HepG2 (cell line): ENCODE data around the gene MAP2K2. TPM values are rescaled to one million over a fixed set of nuclear protein-coding genes. Genes with fewer than 3 reads are reported as not detected.

Experiments
- ATAC-seq: fragments of 200-7000 bp; cut with Tn5 transposase; 3 replicates; pipeline ENCODE4 v1.9.1; 2020; ENCODE audit warnings: mild to moderate bottlenecking, moderate library complexity
- BruUV-seq: library from RNA; stranded (reverse); fragments of 400-500 nt; replicated peaks from 2 replicates; lab custom pipeline; 2021; lab: Mats Ljungman, UMichigan
- CTCF ChIA-PET: fragments of 300-600 bp; formaldehyde crosslinking; extraction: SDS; loops from one replicate; lab custom pipeline; 2021; ENCODE audit warnings: low total read pairs, inconsistent platforms, low intra/inter-chr PET ratio; lab: Yijun Ruan, JAX
- POLR2A ChIA-PET: fragments of 350-600 bp; sonication (Branson Sonifier 250); formaldehyde crosslinking; loops from one replicate; lab custom pipeline; 2020; ENCODE audit warnings: antibody characterized with exemption, inconsistent platforms; lab: Yijun Ruan, JAX
- DNase-seq: peaks from one replicate; pipeline ENCODE4 v3.0.0-alpha.2; 2015; ENCODE audit warnings: low spot score
- FAIRE-seq: peaks from 3 replicates; lab custom pipeline; 2011; peaks lifted over from hg19 to GRCh38; lab: Jason Lieb, UNC
- H2AFZ ChIP-seq: one replicate; pipeline ENCODE4 v1.6.1; 2011; ENCODE audit warnings: low read length, inconsistent platforms
- H3K27ac ChIP-seq: fragments of 300-600 bp; 3 replicates; pipeline ENCODE4 v1.8.0; 2011; ENCODE audit warnings: mixed run types, mild to moderate bottlenecking, mixed read lengths, low read length, inconsistent platforms; ENCODE audit not compliant: insufficient read depth; ENCODE audit errors: extremely low read length
- H3K27me3 ChIP-seq, 2 experiments: fragments of 200-600 bp in 1 of 2; 2 replicates in 1 of 2; 3 replicates in 1 of 2; pipeline versions ENCODE4 v1.6.0 to v1.8.0; 2011; ENCODE audit warnings: low read length in 2 of 2, mild to moderate bottlenecking in 2 of 2, moderate library complexity in 2 of 2, inconsistent platforms in 1 of 2; ENCODE audit not compliant: insufficient read depth in 2 of 2, control insufficient read depth in 1 of 2
- H3K36me3 ChIP-seq, 2 experiments: fragments of 200-600 bp in 1 of 2; replicated peaks in 1 of 2; 2 replicates in 1 of 2; 3 replicates in 1 of 2; pipeline versions ENCODE4 v1.5.1 to v1.8.0; 2011; ENCODE audit warnings: low read length in 2 of 2, inconsistent platforms in 1 of 2; ENCODE audit not compliant: insufficient read depth in 2 of 2, control insufficient read depth in 1 of 2
- H3K4me1 ChIP-seq: 2 replicates; pipeline ENCODE4 v1.5.1; 2012; ENCODE audit warnings: low read length, inconsistent platforms; ENCODE audit not compliant: insufficient read depth
- H3K4me2 ChIP-seq: 2 replicates; pipeline ENCODE4 v1.6.0; 2011; ENCODE audit warnings: low read depth, low read length, inconsistent platforms
- H3K4me3 ChIP-seq, 3 experiments: fragments of 200-600 bp in 1 of 3; sonication (generic), shearing (Covaris generic) in 1 of 3; replicated peaks in 1 of 3; 2 replicates each; pipeline ENCODE4 v1.5.1; 2011 to 2016; ENCODE audit warnings: low read length in 3 of 3, inconsistent platforms in 2 of 3, low read depth in 2 of 3, mild to moderate bottlenecking in 2 of 3, control low read depth in 1 of 3, mixed read lengths in 1 of 3; ENCODE audit not compliant: insufficient read depth in 1 of 3
- H3K79me2 ChIP-seq: one replicate; pipeline ENCODE4 v1.6.1; 2011; ENCODE audit warnings: low read length, inconsistent platforms; ENCODE audit not compliant: insufficient read depth
- H3K9ac ChIP-seq: 2 replicates; pipeline ENCODE4 v1.6.0; 2011; ENCODE audit warnings: mild to moderate bottlenecking, low read depth, low read length, inconsistent platforms; ENCODE audit not compliant: insufficient read depth
- H3K9me3 ChIP-seq: 2 replicates; pipeline ENCODE4 v1.5.1; 2012; ENCODE audit warnings: mild to moderate bottlenecking, low read length
- H4K20me1 ChIP-seq: 2 replicates; pipeline ENCODE4 v1.6.0; 2011; ENCODE audit warnings: inconsistent platforms, mild to moderate bottlenecking, low read length, moderate library complexity; ENCODE audit not compliant: insufficient read depth
- ARID3A ChIP-seq: IDR thresholded peaks from 2 replicates; pipeline ENCODE4 v1.6.1; 2012; ENCODE audit warnings: low read depth, low read length, improper control_type of control experiment
- ATAD3A ChIP-seq: sonication (generic); formaldehyde crosslinking; IDR thresholded peaks from 2 replicates; pipeline ENCODE4 v1.4.0; 2020; ENCODE audit warnings: missing genetic modification reagents
- DPF2 ChIP-seq: sonication (generic); formaldehyde crosslinking; IDR thresholded peaks from 2 replicates; pipeline ENCODE4 v1.4.0; 2020; ENCODE audit warnings: mild to moderate bottlenecking, low read depth, missing genetic modification reagents, borderline replicate concordance
- E2F1 ChIP-seq: sonication (generic); formaldehyde crosslinking; IDR thresholded peaks from 2 replicates; pipeline ENCODE4 v1.5.0; 2020; ENCODE audit warnings: missing genetic modification reagents
- EP300 ChIP-seq, 3 experiments: sonication (generic) in 1 of 3; formaldehyde crosslinking in 1 of 3; IDR thresholded peaks; 2 replicates each; pipeline versions ENCODE4 v1.5.1 to v1.6.1; 2011 to 2020; ENCODE audit warnings: low read depth in 2 of 3, low read length in 2 of 3, borderline replicate concordance in 1 of 3, improper control_type of control experiment in 1 of 3, mild to moderate bottlenecking in 1 of 3, missing genetic modification reagents in 1 of 3, moderate library complexity in 1 of 3
- FOSL2 ChIP-seq: sonication (generic); formaldehyde crosslinking; IDR thresholded peaks from 2 replicates; pipeline ENCODE4 v1.4.0; 2020; ENCODE audit warnings: missing genetic modification reagents
- GATAD2A ChIP-seq: IDR thresholded peaks from 2 replicates; pipeline ENCODE4 v1.6.1; 2016
- HNF4A ChIP-seq: sonication (generic); formaldehyde crosslinking; IDR thresholded peaks from 2 replicates; pipeline ENCODE4 v1.4.0; 2020; ENCODE audit warnings: missing genetic modification reagents
- MXI1 ChIP-seq: IDR thresholded peaks from 3 replicates; pipeline ENCODE4 v1.6.1; 2012; ENCODE audit warnings: low read depth, low read length, inconsistent platforms, borderline replicate concordance
- PAF1 ChIP-seq: IDR thresholded peaks from 2 replicates; pipeline ENCODE4 v1.6.1; 2016; ENCODE audit warnings: missing genetic modification reagents, missing compliant biosample characterization
- SRSF1 ChIP-seq: fragments of 200-400 bp; formaldehyde crosslinking; optimal IDR thresholded peaks from 2 replicates; pipeline ENCODE3; 2017; ENCODE audit warnings: mild to moderate bottlenecking, low read depth, low read length, moderate library complexity
- ZBTB4 ChIP-seq: sonication (generic); formaldehyde crosslinking; IDR thresholded peaks from 2 replicates; pipeline ENCODE4 v1.4.0; 2020; ENCODE audit warnings: missing genetic modification reagents, mild to moderate bottlenecking, borderline replicate concordance
- ZBTB43 ChIP-seq: sonication (generic); formaldehyde crosslinking; conservative IDR thresholded peaks from 2 replicates; pipeline ENCODE4 v1.4.0; 2020; ENCODE audit warnings: missing genetic modification reagents
- ZNF383 ChIP-seq: sonication (generic); formaldehyde crosslinking; IDR thresholded peaks from 2 replicates; pipeline ENCODE4 v1.4.0; 2020; ENCODE audit warnings: missing genetic modification reagents, mild to moderate bottlenecking, borderline replicate concordance
- ZNF629 ChIP-seq: sonication (generic); formaldehyde crosslinking; conservative IDR thresholded peaks from 2 replicates; pipeline ENCODE4 v1.5.0; 2020; ENCODE audit warnings: missing genetic modification reagents
- ZNF720 ChIP-seq: sonication (generic); formaldehyde crosslinking; IDR thresholded peaks from 2 replicates; pipeline ENCODE4 v1.4.0; 2020; ENCODE audit warnings: missing genetic modification reagents
- WGBS: methylation state at CpG from one replicate; pipeline ENCODE4 v1.1.6; 2017; ENCODE audit warnings: low lambda C conversion rate; 5-methylcytosine and 5-hydroxymethylcytosine counted together
- in situ Hi-C: cut with HindIII; loops from 2 replicates; pipeline ENCODE4 v1.10.0; 2017; ENCODE audit warnings: low pct_unique_long_range_greater_than_20kb; ENCODE audit not compliant: extremely low pct_ligation_motif_present
- intact Hi-C: fragments of 100-400 bp; cut with micrococcal nuclease; formaldehyde crosslinking; loops from one replicate; pipeline ENCODE4 v1.10.0; 2022; ENCODE audit not compliant: unreplicated experiment
- polyA plus RNA-seq, 8 experiments: library from polyadenylated mRNA; depleted of rRNA in 3 of 8; stranded (reverse) in 7 of 8; unstranded in 1 of 8; fragments of >200 nt; fragmentation: Illumina TruSeq in 4 of 8; extraction: Trizol in 4 of 8; gene quantifications; 2 replicates each; pipeline versions ENCODE4 v1.2.1 to v1.2.3, GENCODE V29; 2011 to 2016; ENCODE audit warnings: low read depth in 4 of 8, missing spikeins in 1 of 8, mixed read lengths in 1 of 8; ENCODE audit not compliant: insufficient read depth in 1 of 8
- total RNA-seq, 5 experiments: library from RNA; depleted of rRNA; stranded (reverse); fragments of >200 nt; fragmentation: Illumina TruSeq; extraction: Trizol; gene quantifications; 2 replicates each; pipeline ENCODE4 v1.2.3, GENCODE V29; 2016; ENCODE audit warnings: low read depth in 1 of 5

The MAP2K2 gene
- total and polyA plus RNA-seq, 2 of the 13 experiments (the other 11 are each of a cell fraction or from before 2014, with no cell fraction given), result 70.3 to 80.9 TPM

- 5% methylated on average over 7 of the region's 7 CpGs for WGBS
- TF ChIP-seq HNF4A (CRISPR knock-in tag), result no peak
- TF ChIP-seq ZBTB43, result no peak
- no peak for TF ChIP-seq ZBTB4
- TF ChIP-seq E2F1 (CRISPR knock-in tag), result no peak
- TF ChIP-seq EP300 (IDR thresholded peaks at IDR 0.05; ENCODE audit: low read depth in 2 of 2, low read length in 2 of 2), result 0 out of 4 replicates have a peak, but pooled peaks of 1 of the 2 experiments have one; percentile 25
- TF ChIP-seq EP300 (CRISPR knock-in tag; IDR thresholded peaks at IDR 0.05; ENCODE audit: borderline replicate concordance), result no peak
- no peak for TF ChIP-seq MXI1
- no peak for TF ChIP-seq ZNF720 (CRISPR knock-in tag)
- TF ChIP-seq DPF2 (CRISPR knock-in tag), result no peak
- TF ChIP-seq ARID3A, result no peak
- TF ChIP-seq SRSF1, result no peak
- no peak for TF ChIP-seq PAF1 (CRISPR knock-in tag)
- TF ChIP-seq FOSL2, result peak; percentile 52
- no peak for TF ChIP-seq ATAD3A (CRISPR knock-in tag)
- 0 out of 2 replicates have a peak, but pooled peaks have one; percentile 19 for TF ChIP-seq GATAD2A (CRISPR knock-in tag)
- TF ChIP-seq ZNF629 (CRISPR knock-in tag), result no peak
- TF ChIP-seq ZNF383 (CRISPR knock-in tag), result no peak
Observed at GRCh38 chr19:4144666-4145249, 20.8 kb upstream of the MAP2K2 start.

More at GRCh38 chr19:4144666-4145249, 20.8 kb upstream of the MAP2K2 start:
- Histone ChIP-seq H3K79me2 (no peaks in the 10 kb centered on the region), H3K4me3 (no peak overlapping the region), H3K9me3 (no peaks in the 10 kb centered on the region), H3K9ac (no peak overlapping the region), H3K27me3 (no peaks in the 10 kb centered on the region; a peak in 1 of 5 replicates), H3K4me1 (peaks cover 77% of the 10 kb centered on the region), H3K36me3 (no peaks in the 10 kb centered on the region), H4K20me1 (no peaks in the 10 kb centered on the region), H2AFZ (no peak overlapping the region), H3K27ac (no peak overlapping the region), H3K4me2 (no peak overlapping the region)
- in situ Hi-C loops (no loop called here), intact Hi-C loops (loop anchor here (2.0 to 10.0 kb wide), 3 partner anchors 14 to 90 kb away; no protein-coding TSS in a partner anchor)
- ChIA-PET POLR2A (no interaction called here), CTCF (no interaction called here)
- ATAC-seq (no peak), DNase-seq (no peak), FAIRE-seq (no peak)
- no TSS peak for BruUV-seq
